Esophagus (tissue), 2 donors: ENCODE data around the gene CDIPT. TPM values are rescaled to one million over a fixed set of nuclear protein-coding genes. Genes with fewer than 3 reads are reported as not detected.
A peak's percentile ranks its signal among the peaks of the same experiment; 100 is the strongest.

ENCODE experiments used
- H3K27ac ChIP-seq, 2 donors: one replicate each; pipeline ENCODE4 v1.5.1; 2013; ENCODE audit warnings: low read depth in 2 of 2, mild to moderate bottlenecking in 2 of 2, inconsistent platforms in 1 of 2, low read length in 1 of 2, moderate library complexity in 1 of 2
- H3K27me3 ChIP-seq, 2 donors: one replicate each; pipeline ENCODE4 v1.6.1; 2013; ENCODE audit warnings: low read length in 2 of 2, control low read depth in 1 of 2, mild to moderate bottlenecking in 1 of 2; ENCODE audit not compliant: insufficient read depth in 2 of 2, control insufficient read depth in 1 of 2
- H3K36me3 ChIP-seq, 2 donors: one replicate each; pipeline ENCODE4 v1.6.1; 2013; ENCODE audit warnings: low read length in 1 of 2; ENCODE audit not compliant: control insufficient read depth in 2 of 2, insufficient read depth in 2 of 2
- H3K4me1 ChIP-seq, 2 donors: one replicate each; pipeline ENCODE4 v1.6.1; 2013; ENCODE audit warnings: low read length in 1 of 2; ENCODE audit not compliant: control insufficient read depth in 2 of 2, insufficient read depth in 2 of 2
- H3K4me3 ChIP-seq, 2 donors: one replicate each; pipeline ENCODE4 v1.5.1; 2013; ENCODE audit warnings: low read length in 2 of 2, mild to moderate bottlenecking in 2 of 2, low read depth in 1 of 2, moderate library complexity in 1 of 2
- H3K9me3 ChIP-seq, 2 donors: one replicate each; pipeline ENCODE4 v1.6.1; 2013; ENCODE audit warnings: mild to moderate bottlenecking in 2 of 2, low read depth in 1 of 2, low read length in 1 of 2, moderate library complexity in 1 of 2; ENCODE audit not compliant: control insufficient read depth in 2 of 2, insufficient read depth in 1 of 2
- WGBS, 2 donors: extraction: QIAGEN DNeasy Blood & Tissue Kit; methylation state at CpG; one replicate each; pipeline ENCODE4 v1.1.7; 2013; 5-methylcytosine and 5-hydroxymethylcytosine counted together
- polyA plus RNA-seq, 2 donors: library from polyadenylated mRNA; stranded (reverse); fragments of 200-250 nt; gene quantifications; one replicate each; pipeline ENCODE4 v1.2.3, GENCODE V29; 2013
- donor health status: healthy with polysubstance abuse.
- donor health status: Bipolar disorder and iron deficiency.

The CDIPT gene
- polyA plus RNA-seq, 2 donors, result 26.7 to 48.3 TPM

- peak overlapping the region; percentile 76 to 92 for H3K27ac ChIP-seq
- peak overlapping the region; percentile 4 to 73 for H3K4me3 ChIP-seq
Measured at GRCh38 chr16:29815032-29815721, 47.8 kb downstream of the CDIPT start.

GRCh38 chr16:29814592-29814991 is 48.4 kb downstream of the CDIPT start:
- WGBS, 2 donors, result 76 to 80% methylated on average over 5 of the region's 5 CpGs
- H3K27me3 ChIP-seq, result no peaks in the 10 kb centered on the region
- H3K4me1 ChIP-seq, result peaks cover 13 to 27% of the 10 kb centered on the region in 2 donors
- H3K36me3 ChIP-seq, result peaks cover 0 to 5% of the 10 kb centered on the region in 2 donors
- no peak overlapping the region for H3K4me3 ChIP-seq
- no peaks in the 10 kb centered on the region for H3K9me3 ChIP-seq
- peak overlapping the region in 1 of 2 donors; percentile 76 for H3K27ac ChIP-seq

More at GRCh38 chr16:29815032-29815721, 47.8 kb downstream of the CDIPT start:
- Histone ChIP-seq H3K36me3 (no peaks in the 10 kb centered on the region), H3K9me3 (no peaks in the 10 kb centered on the region), H3K4me1 (peaks cover 11 to 26% of the 10 kb centered on the region in 2 donors), H3K27me3 (no peaks in the 10 kb centered on the region)
- 5 to 7% methylated on average over 39 of the region's 39 CpGs for WGBS, 2 donors

- 78% methylated on average over 24 of the region's 24 CpGs for WGBS, 2 donors
- H3K4me3 ChIP-seq, result no peak overlapping the region
- peak overlapping the region in 1 of 2 donors; percentile 48 for H3K27ac ChIP-seq
Measured at GRCh38 chr16:29813644-29814562, 49.1 kb downstream of the CDIPT start.

GRCh38 chr16:29812754-29813643 is 50.0 kb downstream of the CDIPT start:
- H3K9me3 ChIP-seq, result no peaks in the 10 kb centered on the region
- no peaks in the 10 kb centered on the region for H3K27me3 ChIP-seq
- WGBS, 2 donors, result 74 to 77% methylated on average over 9 of the region's 9 CpGs
- peaks cover 4 to 15% of the 10 kb centered on the region in 2 donors for H3K36me3 ChIP-seq
- H3K4me1 ChIP-seq, result peaks cover 11 to 38% of the 10 kb centered on the region in 2 donors
- peak overlapping the region; percentile 75 to 89 for H3K27ac ChIP-seq
- no peak overlapping the region for H3K4me3 ChIP-seq

More at GRCh38 chr16:29813644-29814562, 49.1 kb downstream of the CDIPT start:
- no peaks in the 10 kb centered on the region for H3K9me3 ChIP-seq
- H3K36me3 ChIP-seq, result peaks cover 0 to 11% of the 10 kb centered on the region in 2 donors
- H3K4me1 ChIP-seq, result peaks cover 11 to 31% of the 10 kb centered on the region in 2 donors
- no peaks in the 10 kb centered on the region for H3K27me3 ChIP-seq

- Histone ChIP-seq H3K27me3 (no peaks in the 10 kb centered on the region), H3K4me3 (peak within 1 kb of the TSS; percentile 40 to 45), H3K27ac (peak within 1 kb of the TSS; percentile 75 to 89), H3K36me3 (peaks cover 4 to 15% of the 10 kb centered on the region in 2 donors), H3K9me3 (no peaks in the 10 kb centered on the region), H3K4me1 (peaks cover 9 to 44% of the 10 kb centered on the region in 2 donors)
- WGBS, 2 donors, result 4 to 7% methylated on average over 56 to 69 of the region's 69 CpGs
Measured at GRCh38 chr16:29811896-29812665, 50.9 kb downstream of the CDIPT start, which contains the start of gene PRRT2. PRRT2 (plus strand) TSS chr16:29812193; CDS start chr16:29813055, 862 bp downstream.

GRCh38 chr16:29811170-29811895 is 51.7 kb downstream of the CDIPT start:
- WGBS, 2 donors, result 0 to 1% methylated on average over 27 to 31 of the region's 31 CpGs
- peak overlapping the region; percentile 40 to 45 for H3K4me3 ChIP-seq
- H3K27ac ChIP-seq, result peak overlapping the region; percentile 75 to 89
- H3K4me1 ChIP-seq, result peaks cover 8 to 41% of the 10 kb centered on the region in 2 donors
- no peaks in the 10 kb centered on the region for H3K27me3 ChIP-seq
- peaks cover 4 to 15% of the 10 kb centered on the region in 2 donors for H3K36me3 ChIP-seq
- H3K9me3 ChIP-seq, result no peaks in the 10 kb centered on the region

GRCh38 chr16:29810699-29811169 is 52.3 kb downstream of the CDIPT start:
- H3K36me3 ChIP-seq, result peaks cover 4 to 15% of the 10 kb centered on the region in 2 donors
- no peaks in the 10 kb centered on the region for H3K27me3 ChIP-seq
- H3K27ac ChIP-seq, result peak overlapping the region; percentile 75 to 89
- no peaks in the 10 kb centered on the region for H3K9me3 ChIP-seq
- H3K4me3 ChIP-seq, result no peak overlapping the region
- WGBS, 2 donors, result 32 to 35% methylated on average over 9 of the region's 9 CpGs
- H3K4me1 ChIP-seq, result peaks cover 8 to 41% of the 10 kb centered on the region in 2 donors
